Fibroblast of pulmonary artery (primary cell): ENCODE results near the gene SCMH1.
"Not testable (repeated sequence)": the region's sequence is repeated elsewhere in the genome, so short reads cannot be mapped to it uniquely, and the experiment has no call there.

Experiments used
- DNase-seq: peaks from one replicate; pipeline ENCODE4 v3.0.0-alpha.2; 2010; ENCODE audit warnings: low read depth
- H3K4me3 ChIP-seq: replicated peaks from 2 replicates; pipeline ENCODE4 v1.5.1; 2011; ENCODE audit warnings: low read depth, mild to moderate bottlenecking, control low read depth, low read length, moderate library complexity
- TF ChIP-seq, protein P1 (sequence below): IDR thresholded peaks from 2 replicates; pipeline ENCODE4 v1.5.1; 2011; ENCODE audit warnings: mild to moderate bottlenecking, control low read depth, low read length, inconsistent platforms; ENCODE audit errors: missing control alignments

Gene SCMH1

DNA sequence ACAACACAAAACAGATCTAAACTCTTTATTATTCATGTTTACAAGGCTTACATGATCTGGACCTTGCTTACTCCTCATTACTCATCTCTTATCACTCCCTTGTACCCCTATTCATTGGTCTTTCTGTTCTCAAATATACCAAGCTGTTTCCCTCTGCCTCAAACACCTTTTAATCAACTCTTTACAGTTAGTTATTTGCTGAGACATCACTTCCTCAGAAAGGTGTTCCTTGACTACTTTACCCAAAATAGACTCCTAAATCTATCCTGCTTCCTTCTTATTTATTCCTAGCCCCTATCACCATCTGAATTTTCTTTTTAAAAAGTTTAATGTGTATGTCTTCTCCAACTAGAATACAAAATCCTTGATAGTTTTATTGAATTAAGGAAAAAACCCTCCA lies 120.0 kb downstream of the SCMH1 start:
- DNase-seq, result no peak
- TF ChIP-seq, protein P1, sequence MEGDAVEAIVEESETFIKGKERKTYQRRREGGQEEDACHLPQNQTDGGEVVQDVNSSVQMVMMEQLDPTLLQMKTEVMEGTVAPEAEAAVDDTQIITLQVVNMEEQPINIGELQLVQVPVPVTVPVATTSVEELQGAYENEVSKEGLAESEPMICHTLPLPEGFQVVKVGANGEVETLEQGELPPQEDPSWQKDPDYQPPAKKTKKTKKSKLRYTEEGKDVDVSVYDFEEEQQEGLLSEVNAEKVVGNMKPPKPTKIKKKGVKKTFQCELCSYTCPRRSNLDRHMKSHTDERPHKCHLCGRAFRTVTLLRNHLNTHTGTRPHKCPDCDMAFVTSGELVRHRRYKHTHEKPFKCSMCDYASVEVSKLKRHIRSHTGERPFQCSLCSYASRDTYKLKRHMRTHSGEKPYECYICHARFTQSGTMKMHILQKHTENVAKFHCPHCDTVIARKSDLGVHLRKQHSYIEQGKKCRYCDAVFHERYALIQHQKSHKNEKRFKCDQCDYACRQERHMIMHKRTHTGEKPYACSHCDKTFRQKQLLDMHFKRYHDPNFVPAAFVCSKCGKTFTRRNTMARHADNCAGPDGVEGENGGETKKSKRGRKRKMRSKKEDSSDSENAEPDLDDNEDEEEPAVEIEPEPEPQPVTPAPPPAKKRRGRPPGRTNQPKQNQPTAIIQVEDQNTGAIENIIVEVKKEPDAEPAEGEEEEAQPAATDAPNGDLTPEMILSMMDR, result no peak
- no peak overlapping the region for H3K4me3 ChIP-seq

DNA sequence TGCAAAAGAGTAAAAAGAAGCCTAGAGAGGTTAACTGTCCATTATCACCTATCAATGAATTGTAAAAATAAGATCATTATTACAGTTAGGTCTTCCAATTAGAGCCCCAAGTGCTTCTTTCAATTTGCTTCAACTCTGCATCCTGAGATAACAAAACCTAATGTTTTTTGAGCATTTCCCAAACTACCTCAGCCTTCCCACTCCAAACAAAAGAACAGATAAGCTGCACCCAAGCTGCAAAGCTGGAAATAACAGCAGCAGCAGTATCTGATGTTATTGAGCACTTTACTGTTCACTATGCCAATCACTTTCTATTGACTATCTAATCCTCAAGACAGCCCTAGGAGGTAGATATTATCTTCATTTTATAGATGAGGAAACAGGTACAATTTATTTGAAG lies 123.5 kb downstream of the SCMH1 start:
- TF ChIP-seq, protein P1, result no peak

DNA sequence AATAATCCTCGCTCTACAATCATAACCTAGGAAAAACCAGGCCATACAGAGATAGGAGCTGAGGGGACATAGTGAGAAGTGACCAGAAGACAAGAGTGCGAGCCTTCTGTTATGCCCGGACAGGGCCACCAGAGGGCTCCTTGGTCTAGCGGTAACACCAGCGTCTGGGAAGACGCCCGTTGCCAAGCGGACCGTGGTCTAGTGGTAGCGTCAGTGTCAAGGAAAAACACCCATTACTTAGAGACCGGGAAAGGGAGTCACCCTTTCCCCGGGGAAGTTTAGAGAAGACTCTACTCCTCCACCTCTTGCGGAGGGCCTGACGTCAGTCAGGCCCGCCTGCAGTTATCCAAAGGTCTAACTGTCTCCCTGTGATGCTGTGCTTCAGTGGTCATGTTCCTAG lies 124.9 kb downstream of the SCMH1 start:
- not testable (repeated sequence) for H3K4me3 ChIP-seq, DNase-seq

More for the DNA sequence above, 123.5 kb downstream of the SCMH1 start:
- DNase-seq, result no peak
- H3K4me3 ChIP-seq, result no peak overlapping the region

DNA sequence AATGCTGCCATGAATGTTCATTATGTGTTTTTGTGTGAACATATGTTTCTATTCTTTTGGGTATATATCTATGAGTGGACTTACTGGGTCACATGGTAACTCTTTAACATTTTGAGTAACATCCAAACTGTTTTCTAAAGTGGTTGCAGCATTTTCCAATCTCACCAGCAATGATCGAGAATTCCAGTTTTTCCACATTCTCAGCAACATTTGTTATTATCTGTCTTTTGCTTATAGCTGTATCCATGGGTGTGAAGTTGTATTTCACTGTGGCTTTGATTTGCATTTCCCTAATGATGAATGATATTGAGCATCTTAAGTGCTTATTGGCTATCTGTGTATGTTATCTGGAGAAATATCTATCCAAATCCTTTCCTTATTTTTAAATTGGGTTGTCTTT lies 131.4 kb downstream of the SCMH1 start:
- TF ChIP-seq, protein P1, result no peak
- no peak for DNase-seq
- H3K4me3 ChIP-seq, result no peak overlapping the region

DNA sequence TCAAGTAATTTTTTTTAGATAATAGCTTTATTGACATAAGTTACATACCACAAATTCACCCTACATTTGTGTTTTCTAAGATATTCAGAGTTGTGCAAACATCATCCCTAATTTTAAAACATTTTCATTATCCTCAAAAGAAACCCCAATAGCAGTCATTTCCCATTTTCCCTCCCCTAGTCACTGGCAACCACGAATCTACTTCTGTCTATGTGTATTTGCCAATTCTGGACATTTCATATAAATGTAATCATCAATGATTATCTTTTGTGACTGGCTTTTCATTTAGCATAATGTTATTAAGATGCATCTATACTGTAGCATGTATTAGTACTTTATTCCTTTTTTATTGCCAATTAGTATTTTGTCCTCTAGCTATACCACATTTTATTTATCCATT lies 131.8 kb downstream of the SCMH1 start:
- TF ChIP-seq, protein P1, result no peak
- H3K4me3 ChIP-seq, result peak overlapping the region; percentile 24
- DNase-seq, result no peak

DNA sequence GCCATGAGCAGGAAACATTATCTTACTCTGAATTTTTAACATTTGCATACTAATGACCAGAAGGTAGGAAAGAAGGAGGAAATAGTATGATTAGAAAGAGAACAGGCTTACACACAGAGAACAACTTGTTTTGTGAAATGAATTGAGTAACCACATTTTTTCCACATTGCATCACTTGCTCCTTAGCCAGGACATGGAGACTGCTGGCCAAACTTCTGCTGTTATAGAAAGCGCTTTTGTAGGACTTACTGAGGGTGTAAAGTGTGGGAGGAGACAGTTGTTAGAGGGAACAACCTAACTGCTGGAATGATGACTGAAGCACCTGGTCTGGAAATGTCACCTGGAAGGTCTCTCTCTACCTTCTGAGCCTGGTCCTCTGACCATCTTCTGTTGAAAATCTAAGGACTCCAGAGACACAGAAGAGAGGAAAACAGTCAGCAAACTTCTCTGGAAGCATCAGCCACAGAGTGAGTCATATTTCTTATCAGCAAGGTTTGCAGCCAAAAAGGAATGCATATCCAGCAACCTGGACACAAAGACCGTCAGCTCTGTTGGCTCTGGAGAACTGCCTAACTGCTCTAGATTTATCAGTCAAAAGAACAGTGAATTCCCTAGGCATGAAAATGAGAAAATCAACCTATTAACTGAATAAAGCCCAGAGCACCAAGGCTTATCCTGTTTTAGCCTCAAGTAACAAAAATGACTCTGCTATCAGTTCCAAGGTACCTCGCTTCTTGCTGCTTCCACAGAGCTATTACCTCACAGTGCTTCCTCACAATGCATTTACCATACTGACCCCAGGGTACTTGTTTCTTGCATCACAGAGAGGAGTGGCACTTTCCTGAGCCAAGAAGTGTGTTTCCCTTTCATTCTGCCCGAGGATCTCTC lies 132.6 kb downstream of the SCMH1 start:
- DNase-seq, result peak; percentile 98
- H3K4me3 ChIP-seq, result peak overlapping the region; percentile 30

DNA sequence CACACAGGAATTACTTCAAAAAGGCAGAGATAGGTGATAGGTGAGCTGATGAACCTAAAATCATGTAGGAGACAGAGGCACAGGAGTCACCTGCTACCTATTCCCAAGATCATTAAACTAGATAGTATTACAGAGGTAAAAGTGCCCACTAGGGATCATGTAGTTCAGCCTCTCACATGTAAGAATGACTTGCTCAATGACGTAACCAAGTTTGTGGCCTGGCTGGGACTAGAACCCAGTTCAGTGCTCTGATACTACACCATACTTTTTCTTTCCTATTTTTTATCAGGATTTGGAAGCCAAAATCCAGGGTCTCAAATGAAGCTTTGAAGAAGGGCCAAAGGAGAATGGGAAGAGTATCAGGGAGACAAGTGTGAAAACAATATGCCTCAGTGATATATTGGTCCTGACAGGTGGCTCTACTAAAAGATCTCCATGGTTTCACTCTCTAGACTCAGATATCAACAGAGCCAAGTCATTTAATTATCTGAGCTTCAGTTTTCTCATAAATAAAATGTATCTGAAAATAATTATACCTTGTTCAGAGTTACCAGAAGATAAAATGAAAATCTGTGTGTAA lies 133.3 kb downstream of the SCMH1 start:
- no peak overlapping the region for H3K4me3 ChIP-seq
- TF ChIP-seq, protein P1, result no peak
- DNase-seq, result peak; percentile 71

More for the DNA sequence above, 132.6 kb downstream of the SCMH1 start:
- TF ChIP-seq, protein P1, result no peak
